Activated CD8-positive, alpha-beta T cell treated with anti-CD3 and anti-CD28 coated beads, Interleukin-2, amount 10 ng/mL, durations not matched to agents 7 days and 5 days (primary cell): ENCODE data around the gene RNF123. TPM values are rescaled to one million over a fixed set of nuclear protein-coding genes. Genes with fewer than 3 reads are reported as not detected.

Experiments used
- ATAC-seq: fragments of 150-1000 bp; cut with Tn5 transposase; one replicate; pipeline ENCODE4 v1.10.0; 2021; ENCODE audit warnings: moderate library complexity
- CTCF ChIA-PET: fragments of 350-600 bp; sonication (Branson Sonifier 250); formaldehyde crosslinking; loops from one replicate; lab custom pipeline; 2021; ENCODE audit warnings: antibody characterized with exemption; lab: Charles Lee
- POLR2A ChIA-PET: fragments of 350-600 bp; sonication (Branson Sonifier 250); formaldehyde crosslinking; loops from one replicate; lab custom pipeline; 2021; ENCODE audit warnings: antibody characterized with exemption; lab: Charles Lee
- DNase-seq: peaks from one replicate; pipeline ENCODE4 v3.0.0-alpha.2; 2020
- H3K27ac Mint-ChIP-seq: one replicate; pipeline ENCODE4 v1.8.0; 2021; ENCODE audit warnings: mild to moderate bottlenecking, mixed read lengths
- H3K27me3 Mint-ChIP-seq: one replicate; pipeline ENCODE4 v1.8.0; 2021; ENCODE audit warnings: low read depth, mixed read lengths
- H3K36me3 Mint-ChIP-seq: one replicate; pipeline ENCODE4 v1.8.0; 2021; ENCODE audit warnings: low read depth, mixed read lengths
- H3K4me1 Mint-ChIP-seq: one replicate; pipeline ENCODE4 v1.8.0; 2021; ENCODE audit warnings: low read depth, mixed read lengths
- H3K4me3 Mint-ChIP-seq: one replicate; pipeline ENCODE4 v1.8.0; 2021; ENCODE audit warnings: mild to moderate bottlenecking, mixed read lengths
- H3K9me3 Mint-ChIP-seq: one replicate; pipeline ENCODE4 v1.8.0; 2022; ENCODE audit warnings: mixed read lengths; ENCODE audit not compliant: insufficient read depth
- total RNA-seq, 2 experiments: library from RNA; stranded (reverse); gene quantifications; one replicate each; pipeline ENCODE4 v1.2.3, GENCODE V29; 2021

Gene RNF123
- 10 to 100 TPM; 36.3 to 45.8 TPM for total RNA-seq

GRCh38 chr3:49689046-49689907, at the start of gene RNF123, which contains the start of gene MST1:
Gene RNF123 (plus strand): TSS chr3:49689557. CDS start chr3:49691166, 1,609 bp downstream.
Gene MST1 (minus strand): TSS chr3:49689474. CDS start chr3:49688691, 783 bp downstream.
- ATAC-seq: peak; percentile 83
- H3K27me3 Mint-ChIP-seq: no peaks in the 10 kb centered on the region
- H3K36me3 Mint-ChIP-seq: peaks cover 2% of the 10 kb centered on the region
- DNase-seq: peak; percentile 93
- H3K4me3 Mint-ChIP-seq: peak within 1 kb of the TSS; percentile 97
- ChIA-PET POLR2A (interaction anchor here (0.6 to 1.4 kb wide), 2 partner anchors 16 to 114 kb away, joined by 3 read pairs; partner anchors contain the start of gene INKA1), CTCF (interaction anchor here (1.2 kb wide), 1 partner anchor 150 kb away, joined by 3 read pairs; no protein-coding TSS in a partner anchor)
- H3K9me3 Mint-ChIP-seq: no peaks in the 10 kb centered on the region
- H3K4me1 Mint-ChIP-seq: peaks cover 39% of the 10 kb centered on the region
- peak within 1 kb of the TSS; percentile 95 for H3K27ac Mint-ChIP-seq

- Mint-ChIP-seq H3K9me3 (no peaks in the 10 kb centered on the region), H3K4me3 (no peak overlapping the region), H3K27ac (no peak overlapping the region), H3K36me3 (no peaks in the 10 kb centered on the region), H3K27me3 (no peaks in the 10 kb centered on the region), H3K4me1 (peaks cover 4% of the 10 kb centered on the region)
- CTCF ChIA-PET: no interaction called here
- DNase-seq (no peak), ATAC-seq (no peak)
- POLR2A ChIA-PET: no interaction called here
Observed at GRCh38 chr3:49641292-49641691, 48.1 kb upstream of the RNF123 start.

- POLR2A ChIA-PET: no interaction called here
- CTCF ChIA-PET: no interaction called here
Observed at GRCh38 chr3:49641921-49642707, 47.2 kb upstream of the RNF123 start.

GRCh38 chr3:49642708-49643145, 46.6 kb upstream of the RNF123 start:
- no peak overlapping the region for H3K27ac Mint-ChIP-seq
- H3K9me3 Mint-ChIP-seq: no peaks in the 10 kb centered on the region
- ChIA-PET CTCF (no interaction called here), POLR2A (no interaction called here)
- H3K36me3 Mint-ChIP-seq: no peaks in the 10 kb centered on the region
- no peak for ATAC-seq
- H3K27me3 Mint-ChIP-seq: no peaks in the 10 kb centered on the region
- no peak for DNase-seq
- no peak overlapping the region for H3K4me3 Mint-ChIP-seq
- H3K4me1 Mint-ChIP-seq: no peaks in the 10 kb centered on the region

More at GRCh38 chr3:49641921-49642707, 47.2 kb upstream of the RNF123 start:
- peaks cover under 1% of the 10 kb centered on the region for H3K4me1 Mint-ChIP-seq
- no peak overlapping the region for H3K4me3 Mint-ChIP-seq
- H3K27ac Mint-ChIP-seq: no peak overlapping the region
- H3K27me3 Mint-ChIP-seq: no peaks in the 10 kb centered on the region
- H3K9me3 Mint-ChIP-seq: no peaks in the 10 kb centered on the region
- no peak for DNase-seq
- ATAC-seq: no peak
- no peaks in the 10 kb centered on the region for H3K36me3 Mint-ChIP-seq

GRCh38 chr3:49644684-49645083, 44.7 kb upstream of the RNF123 start:
- ATAC-seq (no peak), DNase-seq (no peak)
- Mint-ChIP-seq H3K27ac (no peak overlapping the region), H3K36me3 (no peaks in the 10 kb centered on the region), H3K27me3 (no peaks in the 10 kb centered on the region), H3K4me1 (peaks cover 3% of the 10 kb centered on the region), H3K9me3 (no peaks in the 10 kb centered on the region), H3K4me3 (no peak overlapping the region)
- POLR2A ChIA-PET: no interaction called here
- CTCF ChIA-PET: interaction anchor here (1.2 to 2.5 kb wide), 3 partner anchors 27 to 473 kb away, joined by 3 to 6 read pairs (median 5); partner anchors contain the start of gene KLHDC8B

GRCh38 chr3:49646236-49646635, 43.1 kb upstream of the RNF123 start:
- POLR2A ChIA-PET: no interaction called here
- Mint-ChIP-seq H3K27ac (no peak overlapping the region), H3K4me3 (no peak overlapping the region), H3K36me3 (no peaks in the 10 kb centered on the region), H3K4me1 (peaks cover 3% of the 10 kb centered on the region), H3K9me3 (no peaks in the 10 kb centered on the region), H3K27me3 (no peaks in the 10 kb centered on the region)
- ATAC-seq: no peak
- no peak for DNase-seq
- CTCF ChIA-PET: interaction anchor here (1.8 to 2.5 kb wide), 2 partner anchors 25 to 107 kb away, joined by 6 to 8 read pairs; no protein-coding TSS in a partner anchor

- CTCF ChIA-PET: interaction anchor here (1.8 kb wide), 1 partner anchor 108 kb away, joined by 8 read pairs; no protein-coding TSS in a partner anchor
- ATAC-seq: no peak
- no peaks in the 10 kb centered on the region for H3K36me3 Mint-ChIP-seq
Observed at GRCh38 chr3:49647741-49648140, 41.6 kb upstream of the RNF123 start.

GRCh38 chr3:49648354-49649019, 40.9 kb upstream of the RNF123 start:
- DNase-seq (no peak), ATAC-seq (no peak)
- Mint-ChIP-seq H3K9me3 (no peaks in the 10 kb centered on the region), H3K27me3 (no peaks in the 10 kb centered on the region), H3K36me3 (no peaks in the 10 kb centered on the region), H3K4me3 (no peak overlapping the region), H3K4me1 (peaks cover 3% of the 10 kb centered on the region), H3K27ac (no peak overlapping the region)
- CTCF ChIA-PET: interaction anchor here (0.7 to 1.0 kb wide), 2 partner anchors 24 to 72 kb away, joined by 3 read pairs; no protein-coding TSS in a partner anchor
- POLR2A ChIA-PET: no interaction called here

More at GRCh38 chr3:49647741-49648140, 41.6 kb upstream of the RNF123 start:
- DNase-seq: no peak
- H3K4me1 Mint-ChIP-seq: peaks cover 3% of the 10 kb centered on the region
- H3K27ac Mint-ChIP-seq: no peak overlapping the region
- H3K9me3 Mint-ChIP-seq: no peaks in the 10 kb centered on the region
- POLR2A ChIA-PET: no interaction called here
- H3K4me3 Mint-ChIP-seq: no peak overlapping the region
- H3K27me3 Mint-ChIP-seq: no peaks in the 10 kb centered on the region

- no peaks in the 10 kb centered on the region for H3K36me3 Mint-ChIP-seq
- peaks cover 3% of the 10 kb centered on the region for H3K4me1 Mint-ChIP-seq
- H3K9me3 Mint-ChIP-seq: no peaks in the 10 kb centered on the region
- ATAC-seq: no peak
- H3K27me3 Mint-ChIP-seq: no peaks in the 10 kb centered on the region
- H3K4me3 Mint-ChIP-seq: no peak overlapping the region
- CTCF ChIA-PET: no interaction called here
- no peak for DNase-seq
- H3K27ac Mint-ChIP-seq: no peak overlapping the region
- POLR2A ChIA-PET: no interaction called here
Observed at GRCh38 chr3:49649576-49649975, 39.8 kb upstream of the RNF123 start.

- DNase-seq (no peak), ATAC-seq (no peak)
- Mint-ChIP-seq H3K9me3 (no peaks in the 10 kb centered on the region), H3K4me3 (no peak overlapping the region), H3K27ac (no peak overlapping the region), H3K4me1 (peaks cover 3% of the 10 kb centered on the region), H3K36me3 (no peaks in the 10 kb centered on the region), H3K27me3 (no peaks in the 10 kb centered on the region)
- POLR2A ChIA-PET: no interaction called here
- CTCF ChIA-PET: no interaction called here
Observed at GRCh38 chr3:49650177-49650576, 39.2 kb upstream of the RNF123 start.

- no peak overlapping the region for H3K27ac Mint-ChIP-seq
- DNase-seq: no peak
- CTCF ChIA-PET: no interaction called here
Observed at GRCh38 chr3:49650637-49651036, 38.7 kb upstream of the RNF123 start.

More at GRCh38 chr3:49650637-49651036, 38.7 kb upstream of the RNF123 start:
- POLR2A ChIA-PET: interaction anchor here (1.1 kb wide), 1 partner anchor 15 kb away, joined by 3 read pairs; no protein-coding TSS in a partner anchor
- no peak for ATAC-seq
- H3K4me1 Mint-ChIP-seq: peaks cover 3% of the 10 kb centered on the region
- no peaks in the 10 kb centered on the region for H3K9me3 Mint-ChIP-seq
- H3K4me3 Mint-ChIP-seq: no peak overlapping the region
- H3K36me3 Mint-ChIP-seq: no peaks in the 10 kb centered on the region
- no peaks in the 10 kb centered on the region for H3K27me3 Mint-ChIP-seq
